Choroid plexus epithelial cell (primary cell): ENCODE data around the gene CENPC.
A peak's percentile ranks its signal among the peaks of the same experiment; 100 is the strongest.

Source experiments
- DNase-seq: peaks from one replicate; pipeline ENCODE4 v3.0.0-alpha.2; 2010; ENCODE audit warnings: low read depth
- H3K4me3 ChIP-seq: 2 replicates; pipeline ENCODE4 v1.5.1; 2011; ENCODE audit warnings: low read depth, mild to moderate bottlenecking, control low read depth, low read length, moderate library complexity
- TF ChIP-seq, protein P1 (sequence below): conservative IDR thresholded peaks from 2 replicates; pipeline ENCODE4 v1.5.1; 2011; ENCODE audit warnings: low read depth, mild to moderate bottlenecking, control low read depth, inconsistent platforms, low read length, moderate library complexity

CENPC gene

DNA sequence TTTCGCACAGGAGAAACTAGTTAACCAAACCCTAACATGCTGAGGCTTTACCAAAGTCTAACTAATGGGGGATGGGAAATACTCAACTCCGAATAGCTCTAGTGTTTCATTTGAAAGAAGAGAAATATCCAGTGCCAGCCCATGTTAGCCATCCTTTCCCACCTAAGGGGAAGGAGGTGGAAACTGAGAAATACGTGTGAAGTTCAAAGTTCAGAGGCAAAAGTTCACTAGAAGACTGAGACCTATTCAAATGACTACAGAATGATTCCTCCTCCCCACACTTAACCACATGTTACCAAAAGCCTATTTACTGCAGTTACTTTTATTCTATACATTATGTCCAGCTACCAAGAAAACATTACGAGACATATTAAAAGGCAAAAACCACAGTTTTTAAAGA is 106.3 kb downstream of the CENPC start:
- DNase-seq: no peak
- TF ChIP-seq, protein P1, sequence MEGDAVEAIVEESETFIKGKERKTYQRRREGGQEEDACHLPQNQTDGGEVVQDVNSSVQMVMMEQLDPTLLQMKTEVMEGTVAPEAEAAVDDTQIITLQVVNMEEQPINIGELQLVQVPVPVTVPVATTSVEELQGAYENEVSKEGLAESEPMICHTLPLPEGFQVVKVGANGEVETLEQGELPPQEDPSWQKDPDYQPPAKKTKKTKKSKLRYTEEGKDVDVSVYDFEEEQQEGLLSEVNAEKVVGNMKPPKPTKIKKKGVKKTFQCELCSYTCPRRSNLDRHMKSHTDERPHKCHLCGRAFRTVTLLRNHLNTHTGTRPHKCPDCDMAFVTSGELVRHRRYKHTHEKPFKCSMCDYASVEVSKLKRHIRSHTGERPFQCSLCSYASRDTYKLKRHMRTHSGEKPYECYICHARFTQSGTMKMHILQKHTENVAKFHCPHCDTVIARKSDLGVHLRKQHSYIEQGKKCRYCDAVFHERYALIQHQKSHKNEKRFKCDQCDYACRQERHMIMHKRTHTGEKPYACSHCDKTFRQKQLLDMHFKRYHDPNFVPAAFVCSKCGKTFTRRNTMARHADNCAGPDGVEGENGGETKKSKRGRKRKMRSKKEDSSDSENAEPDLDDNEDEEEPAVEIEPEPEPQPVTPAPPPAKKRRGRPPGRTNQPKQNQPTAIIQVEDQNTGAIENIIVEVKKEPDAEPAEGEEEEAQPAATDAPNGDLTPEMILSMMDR: no peak
- H3K4me3 ChIP-seq: no peak overlapping the region

DNA sequence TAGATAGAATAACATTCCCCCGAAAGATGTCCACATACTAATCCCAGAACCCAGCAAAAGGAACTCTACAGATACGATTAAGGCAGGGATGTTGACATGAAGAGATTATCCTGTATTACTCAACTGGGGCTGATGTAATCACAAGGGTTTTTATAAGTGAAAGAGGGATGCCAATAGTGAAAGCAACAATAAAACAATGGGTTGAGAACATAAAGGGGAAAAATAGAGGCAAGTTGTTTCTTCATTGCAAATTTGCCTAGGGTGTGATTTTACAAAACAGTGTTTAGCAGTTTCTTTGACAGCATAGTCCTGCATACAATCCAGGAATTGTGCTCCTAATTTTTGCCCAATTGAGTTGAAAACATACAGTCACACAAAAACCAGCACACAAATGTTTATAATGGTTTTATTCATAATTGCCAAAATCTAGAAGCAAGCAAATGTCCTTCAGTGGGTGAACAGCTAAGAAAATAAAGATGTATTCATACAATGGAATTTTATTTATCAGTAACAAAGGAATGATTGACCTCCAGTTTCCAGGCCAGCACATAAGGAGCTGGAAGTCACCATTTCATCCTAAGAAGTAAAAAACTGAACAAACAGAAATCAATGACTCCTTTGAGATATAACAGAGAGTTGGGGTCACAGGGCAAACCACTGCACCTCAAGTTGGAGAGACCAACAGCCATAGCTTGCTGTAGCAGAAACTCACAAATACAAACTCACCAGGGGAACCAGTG is 107.2 kb downstream of the CENPC start:
- peak; percentile 85 for DNase-seq
- TF ChIP-seq, protein P1: no peak
- H3K4me3 ChIP-seq: no peak overlapping the region

DNA sequence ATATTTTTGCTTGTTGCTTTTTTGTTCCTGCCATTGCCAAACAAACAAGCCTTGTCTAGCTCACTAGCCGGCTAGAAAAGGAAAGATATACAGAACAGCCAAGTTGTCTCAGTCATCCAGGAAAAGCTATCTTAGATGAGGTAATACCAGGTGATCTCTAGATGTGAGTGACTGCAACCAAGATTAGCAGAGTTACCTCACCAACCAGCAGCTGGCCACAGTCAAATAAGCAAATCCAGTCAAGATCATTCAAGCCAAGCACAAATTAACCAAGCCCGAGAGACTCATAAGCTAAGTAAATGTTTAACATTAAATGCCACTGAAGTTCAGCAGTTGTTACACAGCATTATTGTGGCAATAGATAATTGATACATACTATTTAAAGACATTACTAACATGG is 108.6 kb downstream of the CENPC start:
- no peak overlapping the region for H3K4me3 ChIP-seq
- DNase-seq: no peak
- TF ChIP-seq, protein P1: no peak

DNA sequence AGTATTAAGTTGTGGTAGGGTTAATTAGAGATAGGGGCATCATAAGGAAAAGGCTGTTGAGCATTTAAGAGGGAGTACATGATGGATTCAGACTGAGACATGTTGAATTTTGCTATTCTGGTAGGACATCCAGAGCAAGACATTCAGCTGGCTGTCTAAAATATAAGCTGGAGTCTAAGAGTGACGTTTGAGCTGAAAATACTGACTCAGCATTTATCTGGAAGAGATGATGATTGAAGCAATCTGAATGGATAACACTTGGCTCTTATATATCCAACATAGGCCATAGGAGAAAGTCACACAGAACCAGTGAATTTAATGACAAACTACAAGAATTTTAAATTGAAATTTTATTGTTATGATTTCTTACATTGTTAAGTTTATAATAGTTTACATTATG is 114.3 kb downstream of the CENPC start:
- TF ChIP-seq, protein P1: no peak
- no peak for DNase-seq
- no peak overlapping the region for H3K4me3 ChIP-seq

DNA sequence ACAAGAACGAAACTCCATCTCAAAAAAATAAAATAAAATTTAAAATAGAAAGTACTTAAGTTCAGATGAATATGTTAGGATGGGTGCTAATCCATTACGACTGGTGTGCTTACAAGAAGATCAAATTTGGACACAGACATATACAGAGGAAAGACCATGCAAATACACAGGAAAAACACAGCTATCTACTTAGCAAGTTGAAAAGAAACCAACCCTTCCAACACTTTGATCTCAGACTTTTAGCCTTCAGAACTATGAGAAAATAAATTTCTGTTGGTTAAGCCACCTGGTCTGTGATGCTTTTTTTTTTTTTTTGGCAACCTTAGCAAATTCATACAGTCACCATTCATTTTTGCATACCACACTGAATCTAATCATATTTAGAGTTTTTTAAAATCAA is 116.5 kb downstream of the CENPC start:
- DNase-seq: no peak
- TF ChIP-seq, protein P1: no peak

More for the DNA sequence above, 116.5 kb downstream of the CENPC start:
- H3K4me3 ChIP-seq: no peak overlapping the region
